ENCODE results near the gene VARS1.
A peak's percentile ranks its signal among the peaks of the same experiment; 100 is the strongest.

- TF ChIP-seq POLR2AphosphoS5 (IDR thresholded peaks at IDR 0.05) (peak; percentile 100), CTCF (IDR thresholded peaks at IDR 0.05) (no peak)
Measured at GRCh38 chr6:31815025-31815838, 19.7 kb upstream of the VARS1 start, which contains the start of the genes HSPA1A and HSPA1L.

Measured in sigmoid colon (tissue), 4 donors.